HS-27A (cell line): ENCODE measurements around the gene GSC2.

ENCODE experiments used
- DNase-seq: peaks from one replicate; pipeline ENCODE4 v3.0.0-alpha.2; 2012; ENCODE audit warnings: low read depth, missing footprints

Gene GSC2

DNA sequence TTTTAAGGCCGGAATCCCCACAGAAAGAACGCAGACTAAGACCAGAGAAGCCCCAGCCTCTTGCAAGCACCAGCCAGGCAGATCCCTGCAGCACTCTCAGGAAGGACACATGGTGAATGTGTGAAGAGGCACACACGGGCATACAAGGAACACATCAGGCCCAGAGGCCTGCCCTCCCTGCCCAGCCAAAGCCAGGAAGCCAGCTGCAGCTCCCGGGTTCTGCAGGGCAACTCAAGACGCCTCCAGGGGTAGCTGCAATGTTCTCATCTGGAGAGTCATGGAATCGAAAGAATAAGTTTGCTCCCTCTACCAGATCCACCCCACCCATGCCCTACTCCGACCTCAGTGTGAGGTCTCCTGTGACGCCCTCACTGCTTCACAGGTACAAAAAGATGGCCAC, 30.1 kb downstream of the GSC2 start:
- DNase-seq: no peak

DNA sequence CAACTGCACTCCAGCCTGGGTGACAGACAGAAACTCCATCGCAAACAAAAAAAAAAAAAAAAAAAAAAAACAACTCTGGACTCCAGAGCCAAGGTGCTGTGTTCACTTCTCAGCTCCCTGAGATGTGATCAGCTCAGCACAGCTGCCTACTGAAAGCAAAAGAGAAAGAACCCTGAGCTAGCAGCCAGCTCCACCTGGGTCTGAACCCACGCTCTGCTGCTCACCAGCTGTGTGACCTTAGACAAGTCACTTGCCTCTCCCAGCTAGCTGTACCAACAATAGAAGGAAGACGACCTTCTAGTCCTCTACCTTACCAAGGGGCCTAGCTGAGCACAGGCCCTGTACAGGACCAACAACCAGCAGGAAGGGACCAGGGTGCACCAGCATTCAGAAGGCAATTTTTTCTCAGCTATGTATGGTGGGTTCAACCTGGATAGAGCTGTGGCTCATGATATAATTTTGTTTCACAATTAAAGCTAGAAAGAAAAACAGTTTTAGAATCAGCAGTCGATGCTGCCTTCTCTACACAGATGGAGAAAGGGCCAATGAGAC, 31.7 kb downstream of the GSC2 start:
- no peak for DNase-seq

DNA sequence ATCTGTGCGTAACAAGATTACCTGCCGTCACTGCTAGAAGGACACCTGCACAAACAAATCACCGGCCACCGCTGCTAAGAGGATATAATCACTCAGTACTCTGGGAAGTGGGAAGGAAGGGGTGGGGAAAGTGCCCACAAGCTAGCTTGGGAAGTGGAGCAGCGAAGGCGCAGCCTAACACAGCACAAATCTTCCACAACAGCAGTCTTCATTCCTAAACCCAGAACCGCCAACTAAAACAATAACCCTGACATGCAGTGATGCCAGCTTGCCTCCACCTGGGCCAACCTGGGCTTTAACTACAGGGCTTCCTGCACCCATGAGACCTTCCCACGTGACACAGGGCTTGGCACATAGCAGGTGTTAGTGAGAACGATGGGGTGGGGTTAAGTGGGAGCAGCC, 33.0 kb downstream of the GSC2 start:
- no peak for DNase-seq

DNA sequence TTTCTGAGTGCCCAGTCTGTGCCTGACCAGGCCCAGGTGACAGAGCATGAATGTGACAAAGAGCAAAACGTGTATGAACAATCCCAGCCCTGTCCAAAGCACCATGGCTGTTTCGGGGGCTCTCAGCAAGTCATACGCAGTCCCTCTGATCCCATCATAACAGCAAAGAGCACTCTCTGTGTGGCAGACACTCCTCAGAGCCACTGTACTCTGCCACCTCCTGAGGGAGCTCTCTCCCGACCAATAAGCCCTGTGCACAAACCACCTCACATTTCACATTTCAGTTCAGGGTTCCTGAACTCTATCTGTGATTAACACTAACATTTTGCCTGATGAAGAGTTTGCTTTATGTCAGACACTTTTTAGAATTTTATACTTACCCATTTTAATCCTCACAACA, 34.5 kb downstream of the GSC2 start:
- no peak for DNase-seq

DNA sequence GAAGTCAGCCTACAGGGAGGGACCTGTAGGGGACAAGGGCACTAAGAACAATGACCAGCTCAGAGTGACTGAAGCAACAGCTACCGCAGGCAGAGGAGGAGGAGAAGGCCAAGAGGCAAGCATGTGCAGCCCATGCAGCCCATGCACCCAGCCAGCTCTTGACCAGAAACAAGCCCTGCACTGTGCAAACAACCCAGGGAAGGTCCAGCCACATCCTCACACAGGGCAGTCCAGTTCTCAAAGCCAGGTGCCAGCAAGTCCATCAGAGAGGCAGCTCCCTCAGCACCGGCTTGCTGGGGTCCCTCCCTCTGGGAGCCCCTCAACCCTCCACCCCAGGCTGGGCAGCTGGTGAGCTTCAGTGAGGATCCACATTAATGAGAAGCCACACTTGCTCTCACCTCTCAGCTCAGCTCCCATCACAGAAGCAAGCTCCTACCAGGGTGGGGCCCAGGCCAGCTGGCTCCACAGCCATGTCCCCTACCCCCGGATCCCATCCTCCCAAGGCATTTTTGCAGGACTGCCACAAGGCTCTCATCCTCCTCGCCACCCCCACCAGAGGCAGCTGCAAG, 35.0 kb downstream of the GSC2 start:
- DNase-seq: no peak

DNA sequence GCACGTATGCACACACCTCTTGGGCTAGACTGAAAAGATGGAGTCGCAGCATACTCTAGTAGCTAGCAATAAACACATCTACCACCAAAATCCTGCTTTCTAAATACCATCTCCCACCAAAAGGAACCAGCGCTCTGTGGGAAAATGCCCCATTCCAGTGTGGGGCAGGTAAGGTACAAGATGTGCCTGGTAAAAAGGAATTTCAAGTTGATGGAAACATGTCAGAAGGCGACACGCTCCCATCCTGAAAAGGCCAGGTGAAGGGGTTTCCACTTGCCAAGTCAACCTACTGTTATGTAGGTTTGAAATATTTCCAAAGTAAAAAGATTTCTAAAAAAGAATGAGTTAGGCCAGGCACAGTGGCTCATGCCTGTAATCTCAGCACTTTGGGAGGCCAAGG, 36.7 kb downstream of the GSC2 start:
- DNase-seq: no peak

DNA sequence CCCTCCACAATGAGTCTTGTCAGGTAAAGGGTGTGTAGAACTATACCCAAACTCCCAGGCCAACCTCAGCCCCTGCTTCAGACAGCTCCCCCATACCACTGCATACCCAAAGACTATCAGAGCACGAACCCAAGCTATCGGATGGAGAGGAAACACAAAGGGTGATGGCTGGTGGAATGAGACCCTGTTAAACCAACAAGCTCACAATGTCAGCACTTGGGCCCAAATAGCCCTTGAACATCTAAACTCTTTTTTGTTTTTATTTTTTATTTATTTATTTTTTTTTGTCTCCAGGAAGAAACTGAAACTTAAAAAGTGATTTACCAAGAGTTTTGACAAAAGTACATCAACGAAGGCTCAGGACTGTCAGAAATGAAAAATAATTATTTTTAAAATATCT, 38.5 kb downstream of the GSC2 start:
- no peak for DNase-seq

DNA sequence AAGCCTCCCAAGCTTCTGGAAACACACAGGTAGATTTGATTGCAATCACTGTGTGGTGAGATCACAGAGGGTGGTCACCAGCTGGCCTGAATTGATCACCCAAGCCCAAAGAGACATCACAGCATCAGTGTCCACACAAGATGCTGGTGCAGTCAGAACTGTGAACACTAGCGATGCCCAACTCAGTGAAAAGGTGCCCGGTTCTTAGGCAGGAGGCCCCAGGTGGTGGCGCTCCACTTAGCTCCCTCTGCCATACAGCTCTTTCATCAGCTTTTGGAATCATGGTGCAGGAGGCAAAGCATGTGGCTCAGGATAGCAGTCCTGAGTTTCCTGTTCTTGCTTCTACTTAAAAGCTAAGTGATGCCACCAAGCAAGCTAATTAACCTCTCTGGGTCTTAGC, 39.0 kb downstream of the GSC2 start:
- DNase-seq: no peak

DNA sequence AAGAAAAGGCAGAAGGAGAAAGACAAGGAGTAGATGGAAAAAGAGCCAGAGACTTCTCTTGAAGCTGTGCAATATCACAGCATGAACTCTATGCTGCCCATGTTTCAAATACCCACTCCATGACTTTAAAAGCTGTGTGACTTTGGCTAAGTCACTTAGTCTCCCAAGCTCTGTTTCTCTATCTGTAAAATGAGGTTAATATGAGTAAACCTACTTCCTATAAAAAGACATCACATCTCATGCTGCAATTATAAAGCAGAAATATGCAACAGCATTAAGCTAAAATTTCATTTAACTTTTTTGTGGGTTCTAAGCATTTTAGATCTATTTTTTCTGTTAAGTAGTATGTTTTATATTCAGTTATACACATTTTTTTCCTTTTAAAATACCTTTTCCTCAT, 39.4 kb downstream of the GSC2 start:
- no peak for DNase-seq

DNA sequence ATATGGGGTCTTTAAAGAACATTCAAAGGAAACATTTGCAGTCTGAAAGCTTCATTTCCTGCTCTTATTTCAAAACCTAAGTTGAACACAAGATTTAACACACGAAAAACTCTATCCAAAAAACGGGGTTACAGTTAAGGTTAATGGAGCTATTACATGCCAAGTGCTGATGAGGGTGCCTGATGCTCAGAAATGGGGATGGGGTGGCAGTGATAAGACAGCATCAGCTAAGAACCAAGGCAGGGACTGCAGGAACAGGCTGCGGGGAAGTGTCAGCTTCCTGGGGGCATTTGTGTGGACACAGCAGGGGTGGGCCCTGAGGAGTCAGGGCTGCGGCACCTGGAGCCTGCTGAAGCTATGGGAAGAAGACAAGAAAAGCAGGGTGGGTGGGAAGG, 40.0 kb downstream of the GSC2 start:
- DNase-seq: no peak

DNA sequence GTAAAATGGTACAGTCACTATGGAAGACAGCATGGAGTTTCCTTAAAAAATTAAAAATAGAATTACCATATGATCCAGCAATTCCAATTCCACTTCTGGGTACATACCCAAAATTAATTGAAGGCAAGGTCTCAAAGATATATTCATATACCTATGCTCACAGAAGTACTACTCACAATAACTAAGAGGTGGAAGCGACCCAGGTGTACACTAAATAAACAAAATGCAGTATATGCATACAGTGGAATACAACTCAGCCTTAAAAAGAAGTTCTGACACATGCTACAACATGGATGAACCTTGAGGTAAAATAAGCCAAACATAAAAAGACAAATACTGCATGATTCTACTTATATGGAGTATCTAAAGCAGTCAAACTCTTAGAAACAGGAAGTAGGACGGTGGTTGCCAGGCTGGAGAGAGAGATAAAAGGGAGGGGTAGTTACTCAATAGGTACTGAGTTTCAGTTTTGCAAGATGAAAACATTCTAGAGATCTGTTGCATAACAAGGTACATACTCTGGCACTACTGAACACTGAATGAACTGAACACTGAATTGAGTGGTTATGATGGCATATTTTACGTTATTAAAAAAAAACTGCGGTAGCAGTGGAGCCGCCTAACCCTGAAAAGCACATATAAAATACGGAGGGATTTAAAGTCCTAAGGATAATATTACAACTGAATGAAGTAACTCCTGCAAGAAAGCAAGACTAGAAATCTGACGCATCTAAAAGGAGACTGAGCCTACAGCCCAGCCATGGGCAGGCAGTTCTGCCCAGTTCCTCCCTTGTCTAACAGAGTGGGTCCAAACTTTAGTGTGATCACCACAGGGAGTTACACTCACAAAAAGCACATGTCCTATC, 40.7 kb downstream of the GSC2 start:
- DNase-seq: no peak

DNA sequence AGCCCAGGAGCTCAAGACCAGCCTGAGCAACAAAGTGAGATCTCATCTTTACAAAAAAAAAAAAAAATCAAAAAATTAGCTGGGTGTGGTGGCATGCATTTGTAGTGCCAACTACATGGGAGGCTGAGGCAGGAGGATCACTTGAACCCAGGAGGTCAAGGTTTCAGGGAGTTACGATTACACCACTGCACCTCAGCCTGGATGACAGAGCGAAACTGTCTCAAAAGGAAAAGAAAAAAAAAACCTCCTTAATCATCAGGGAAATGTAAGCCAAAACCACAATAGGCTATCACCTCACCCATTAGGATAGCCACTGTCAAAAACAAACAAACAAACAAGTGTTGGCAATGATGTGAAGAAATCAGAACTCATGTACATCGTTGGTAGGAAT, 41.3 kb downstream of the GSC2 start:
- no peak for DNase-seq

DNA sequence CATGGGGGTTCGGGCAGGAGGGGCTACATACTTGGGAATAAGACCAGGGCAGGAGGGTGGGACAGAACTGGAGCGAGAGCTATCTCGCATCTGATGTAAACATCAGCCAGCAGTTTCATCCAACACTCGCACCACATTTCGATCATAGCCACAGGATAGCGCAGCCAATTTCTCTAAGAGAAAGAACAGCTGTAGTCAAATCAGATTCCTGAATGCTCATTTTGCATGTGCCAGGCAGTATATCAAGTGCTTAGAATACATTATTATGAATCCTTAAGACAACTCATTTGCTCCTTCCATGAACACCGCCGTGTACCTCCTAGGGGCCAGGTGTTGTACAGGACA, 42.4 kb downstream of the GSC2 start:
- DNase-seq: no peak

DNA sequence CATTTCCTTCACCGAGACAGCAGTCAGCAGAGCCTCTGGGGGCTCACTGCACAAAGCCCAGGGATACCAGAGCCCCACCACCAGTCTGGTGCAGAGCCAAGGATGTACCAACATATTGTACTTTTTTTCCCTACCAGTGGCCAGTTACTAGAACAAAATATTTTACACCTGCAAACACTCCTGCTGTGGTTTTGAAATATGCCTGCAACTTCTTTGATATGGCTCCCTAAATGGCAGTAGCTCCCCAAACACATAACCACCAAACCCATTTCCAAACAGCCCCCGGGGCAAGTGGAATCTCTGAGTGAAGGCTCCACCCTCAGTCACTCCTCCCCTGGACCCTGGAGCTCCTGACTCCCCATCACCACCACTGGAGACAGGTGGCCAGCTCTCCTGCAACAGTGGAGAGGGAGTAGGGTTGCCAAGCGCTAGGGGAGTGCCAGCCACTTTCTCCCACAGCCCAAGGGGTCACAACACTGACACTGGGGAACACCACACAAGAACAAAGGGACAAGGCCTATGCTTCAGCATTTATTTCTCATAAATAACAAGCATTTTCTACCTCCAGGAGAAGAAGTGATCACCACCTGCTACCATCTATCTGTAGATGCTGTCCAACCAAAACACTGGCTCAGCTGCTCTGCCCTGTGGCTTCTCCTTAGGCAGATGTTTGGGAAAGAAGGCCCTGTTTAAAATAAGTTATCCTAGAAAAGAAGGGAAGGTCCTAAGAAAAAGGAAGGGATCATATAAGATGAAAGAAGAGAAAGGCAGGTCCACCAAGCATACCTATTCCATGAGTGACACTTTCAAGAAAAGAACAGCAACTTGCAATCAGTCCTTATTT, 43.0 kb downstream of the GSC2 start:
- DNase-seq: no peak

DNA sequence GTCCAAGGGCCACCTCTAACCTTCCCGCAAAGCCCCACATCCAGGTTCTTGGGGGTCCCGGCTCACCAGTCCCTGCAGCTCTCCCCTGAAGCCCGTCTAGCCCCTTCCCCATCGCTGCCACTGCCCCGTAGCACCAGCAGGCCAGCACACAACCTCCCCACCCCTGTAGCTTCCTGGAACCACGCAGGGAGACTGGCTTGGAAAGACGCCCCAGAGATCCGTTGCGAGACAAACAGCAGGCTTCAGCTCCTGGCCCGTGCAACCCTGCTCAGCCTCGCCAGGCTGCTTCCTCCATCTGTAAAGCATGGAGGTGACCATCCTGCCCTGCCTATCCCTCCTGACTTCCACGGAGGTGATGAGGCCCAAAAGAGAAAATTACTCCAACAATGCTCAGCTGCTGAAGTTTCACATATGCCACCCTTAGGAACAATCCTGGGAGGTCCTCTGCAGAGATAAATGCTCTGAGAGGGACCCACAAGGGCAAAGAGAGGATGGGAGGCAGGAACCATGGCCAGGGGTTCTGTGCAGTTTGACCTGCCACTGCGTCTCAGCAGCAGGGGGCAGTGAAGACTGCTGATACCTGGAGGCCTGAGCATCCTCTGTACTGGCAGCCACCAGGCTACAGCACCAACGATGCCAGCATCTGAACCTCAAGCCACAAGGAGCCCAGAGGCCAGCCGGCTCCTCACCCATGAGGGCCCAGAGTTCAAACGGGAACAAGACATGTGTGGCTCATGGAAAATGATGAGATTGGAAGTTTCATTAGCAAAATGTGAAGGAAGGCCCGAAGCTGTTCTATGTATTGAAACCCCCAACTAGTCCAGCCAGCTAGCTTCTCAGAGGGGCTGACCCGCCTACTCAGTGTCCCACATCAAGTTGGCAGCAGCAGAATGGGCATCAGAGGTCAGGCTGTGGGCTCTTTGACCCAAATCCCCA, 44.0 kb downstream of the GSC2 start:
- no peak for DNase-seq

DNA sequence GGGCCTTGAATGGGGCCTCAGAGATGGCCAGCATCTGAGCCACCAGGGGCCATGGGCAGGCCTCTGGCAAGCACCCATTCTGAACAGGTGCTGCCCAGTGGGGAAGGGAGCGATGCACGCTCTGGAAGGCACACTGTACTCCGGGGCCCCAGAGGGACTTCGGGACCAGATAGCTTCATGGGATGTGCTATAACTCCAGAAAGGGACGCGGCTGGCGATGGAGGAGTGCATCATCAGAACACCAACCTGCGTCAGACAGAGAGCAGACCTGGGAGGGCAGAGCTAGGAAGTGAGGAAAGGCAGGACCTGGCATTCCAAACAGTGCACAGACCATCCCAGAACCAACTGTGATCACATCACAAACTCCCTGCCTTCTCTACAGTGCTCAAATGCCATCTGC, 44.6 kb downstream of the GSC2 start:
- DNase-seq: no peak

DNA sequence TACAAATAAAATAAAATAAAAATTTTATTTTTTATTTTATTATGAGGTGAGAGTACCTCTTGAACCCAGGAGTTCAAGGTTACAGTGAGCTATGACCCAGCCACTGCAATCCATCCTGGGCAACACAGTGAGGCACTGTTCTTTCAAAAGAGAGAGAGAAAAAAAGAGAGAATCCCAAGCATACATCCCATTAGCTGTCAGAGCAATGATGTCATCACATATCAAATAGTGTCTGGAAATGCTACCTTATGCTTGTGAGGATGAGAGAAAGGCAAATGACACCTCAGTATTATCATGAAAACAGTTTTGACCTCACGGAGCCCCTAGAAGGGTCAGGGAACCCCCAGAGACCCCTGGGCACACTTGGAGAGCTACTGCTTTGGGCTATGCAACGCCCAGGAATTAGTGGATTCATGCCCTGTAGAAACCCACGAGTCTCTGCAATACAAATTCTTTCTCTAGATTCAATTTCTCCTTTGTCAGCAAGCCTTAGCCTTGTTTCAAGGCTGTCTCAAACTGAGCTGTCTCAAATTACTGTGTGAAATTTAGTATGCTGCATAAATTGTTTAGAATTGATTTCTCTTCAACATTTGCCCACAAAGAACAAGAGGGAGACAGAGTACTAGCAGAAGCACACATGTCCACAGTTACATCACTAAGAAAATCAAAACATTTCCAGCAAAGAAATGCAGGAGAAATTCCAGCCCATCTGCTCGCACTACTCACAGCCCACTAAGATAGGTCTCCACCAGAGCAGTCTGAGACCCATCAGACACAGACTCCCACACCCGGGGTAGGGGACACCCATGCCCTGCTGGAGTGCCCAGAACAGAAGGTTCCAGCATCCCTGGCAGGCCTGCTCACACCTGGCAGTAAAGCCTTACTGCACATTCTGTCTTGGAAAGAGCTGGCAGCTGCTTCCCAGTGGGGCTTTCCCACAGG, 45.9 kb downstream of the GSC2 start:
- DNase-seq: no peak

DNA sequence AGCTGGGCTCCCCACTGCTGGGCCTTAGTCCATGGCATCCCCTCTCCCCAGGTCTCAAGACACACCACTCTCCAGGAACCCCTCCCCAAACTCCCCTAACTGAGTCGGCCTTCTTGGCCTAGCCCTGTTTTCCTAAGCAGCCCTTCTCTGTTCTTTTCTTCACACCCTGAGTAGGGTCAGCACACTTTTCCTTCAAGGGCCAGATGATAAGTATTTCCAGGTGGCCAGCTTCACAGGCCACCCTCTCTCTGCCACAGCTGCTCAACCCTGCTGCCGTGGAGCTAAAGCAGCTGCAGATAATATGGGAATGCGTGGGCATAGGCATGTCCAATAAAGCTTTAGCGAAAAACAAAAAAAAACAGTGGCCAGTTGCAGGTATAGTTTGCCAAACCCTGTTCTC, 51.9 kb downstream of the GSC2 start:
- no peak for DNase-seq

DNA sequence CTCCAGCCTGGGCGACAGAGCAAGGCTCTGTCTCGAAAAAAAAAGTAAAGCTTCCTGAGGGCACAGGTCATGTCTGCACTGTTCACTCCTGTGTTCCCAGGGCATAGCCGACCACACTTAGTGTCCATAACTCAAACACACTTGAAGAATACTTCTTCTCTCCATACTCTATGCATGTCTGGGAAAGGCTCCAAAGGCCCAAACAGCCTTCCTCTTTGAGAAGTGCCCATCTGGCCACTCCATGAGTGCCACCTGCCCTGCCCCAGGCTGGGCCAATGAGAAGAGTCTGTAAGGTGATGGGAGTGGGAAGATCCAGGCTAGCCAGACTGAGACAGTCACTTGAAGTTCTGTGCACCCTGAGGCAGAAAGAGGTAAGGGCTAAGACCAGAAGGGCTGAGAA, 52.6 kb downstream of the GSC2 start:
- no peak for DNase-seq
